Activated T-helper 1 cell treated with anti-CD3 and anti-CD28 coated beads, Interleukin-2, amount 50 U/mL, for 16 hours (primary cell): ENCODE data around the gene HOXA7.

Experiments used
- DNase-seq, 2 donors: peaks; one replicate each; pipeline ENCODE4 v3.0.0-alpha.2; 2020; ENCODE audit warnings: low read depth in 1 of 2, low spot score in 1 of 2

HOXA7 gene

GRCh38 chr7:27193335-27194001, 37.0 kb upstream of the HOXA7 start:
- DNase-seq: no peak

- no peak for DNase-seq
These were observed 36.3 kb upstream of the HOXA7 start for GRCh38 chr7:27192546-27193334.

GRCh38 chr7:27191833-27192545, 35.5 kb upstream of the HOXA7 start:
- DNase-seq: no peak

- no peak for DNase-seq
These were observed 34.8 kb upstream of the HOXA7 start for GRCh38 chr7:27191161-27191731.

GRCh38 chr7:27189997-27190748, 33.7 kb upstream of the HOXA7 start:
- DNase-seq: no peak

- no peak for DNase-seq
These were observed 33.0 kb upstream of the HOXA7 start for GRCh38 chr7:27189295-27189996.

GRCh38 chr7:27188386-27189294, 32.2 kb upstream of the HOXA7 start:
- DNase-seq: no peak

GRCh38 chr7:27187475-27188385, 31.3 kb upstream of the HOXA7 start:
- DNase-seq: no peak

GRCh38 chr7:27186668-27187474, 30.4 kb upstream of the HOXA7 start:
- no peak for DNase-seq

GRCh38 chr7:27185854-27186667, 29.6 kb upstream of the HOXA7 start:
- no peak for DNase-seq

GRCh38 chr7:27185013-27185853, 28.8 kb upstream of the HOXA7 start, which contains the start of gene HOXA11:
TSS of gene HOXA11 (minus strand) at chr7:27185232. CDS start at chr7:27185144, 88 bp downstream.
- no peak for DNase-seq

- no peak for DNase-seq
These were observed 28.0 kb upstream of the HOXA7 start for GRCh38 chr7:27184337-27185012.

GRCh38 chr7:27183682-27184336, 27.3 kb upstream of the HOXA7 start:
- peak in 1 of 2 donors; percentile 2 for DNase-seq
